EL (cell line): Measurements from ENCODE around the gene C2CD3.
"Not testable (repeated sequence)": the region's sequence is repeated elsewhere in the genome, so short reads cannot be mapped to it uniquely, and the experiment has no call there.

ENCODE experiments used
- DNase-seq: peaks from one replicate; pipeline ENCODE4 v3.0.0-alpha.2; 2016

C2CD3 gene

DNA sequence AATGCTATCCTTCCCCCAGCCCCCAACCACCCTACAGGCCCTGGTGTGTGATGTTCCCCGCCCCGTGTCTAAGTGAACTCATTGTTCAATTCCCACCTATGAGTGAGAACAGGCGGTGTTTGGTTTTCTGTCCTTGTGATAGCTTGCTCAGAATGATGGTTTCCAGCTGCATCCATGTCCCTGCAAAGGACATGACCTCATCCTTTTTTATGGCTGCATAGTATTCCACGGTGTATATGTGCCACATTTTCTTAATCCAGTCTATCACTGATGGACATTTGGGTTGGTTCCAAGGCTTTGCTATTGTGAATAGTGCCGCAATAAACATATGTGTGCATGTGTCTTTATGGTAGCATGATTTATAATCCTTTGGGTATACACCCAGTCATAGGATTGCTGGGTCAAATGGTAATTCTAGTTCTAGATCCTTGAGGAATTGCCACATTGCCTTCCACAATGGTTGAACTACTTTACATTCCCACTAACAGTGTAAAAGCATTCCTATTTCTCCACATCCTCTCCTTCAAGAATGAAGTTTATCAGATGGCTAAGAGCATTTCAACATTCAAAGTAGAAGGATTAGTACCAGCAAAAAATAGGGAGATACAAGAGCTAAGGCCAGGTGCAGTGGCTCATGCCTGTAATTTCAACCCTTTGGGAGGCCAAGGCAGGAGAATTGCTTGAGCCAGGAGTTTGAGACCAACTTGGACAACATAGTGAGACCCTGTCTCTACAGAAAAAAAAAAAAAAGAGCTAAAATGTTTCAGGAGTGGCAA lies 50.4 kb downstream of the C2CD3 start:
- DNase-seq = not testable (repeated sequence)

DNA sequence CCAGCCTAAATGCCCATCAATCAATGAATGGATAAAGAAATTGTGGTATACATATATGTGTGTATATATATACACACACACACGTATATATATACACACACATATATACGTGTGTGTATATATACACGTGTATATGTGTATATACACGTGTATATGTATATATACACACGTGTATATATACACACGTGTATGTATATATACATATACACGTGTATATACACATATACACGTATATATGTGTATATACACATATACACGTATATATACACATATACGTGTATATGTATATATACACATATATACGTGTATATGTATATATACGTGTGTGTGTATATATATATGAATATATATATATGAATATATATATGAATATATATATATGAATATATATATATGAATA lies 54.1 kb downstream of the C2CD3 start:
- DNase-seq = no peak

DNA sequence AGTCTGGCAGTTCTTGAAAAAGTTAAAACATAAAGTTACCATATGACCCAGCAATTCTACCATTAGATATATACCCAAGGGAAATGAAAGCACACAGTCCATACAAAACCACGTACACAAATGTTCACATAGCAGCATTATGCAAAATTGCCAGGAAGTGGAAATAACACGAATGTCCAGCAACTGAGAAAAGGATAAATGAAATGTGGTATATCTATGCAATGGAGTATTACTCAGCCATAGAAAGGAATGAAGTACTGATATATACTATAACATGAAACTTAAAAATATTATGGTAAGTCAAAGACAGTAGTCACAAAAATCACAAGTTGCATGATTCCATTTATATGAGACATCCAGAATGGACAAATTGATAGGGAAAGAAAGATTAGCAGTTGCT lies 57.9 kb downstream of the C2CD3 start:
- no peak for DNase-seq

DNA sequence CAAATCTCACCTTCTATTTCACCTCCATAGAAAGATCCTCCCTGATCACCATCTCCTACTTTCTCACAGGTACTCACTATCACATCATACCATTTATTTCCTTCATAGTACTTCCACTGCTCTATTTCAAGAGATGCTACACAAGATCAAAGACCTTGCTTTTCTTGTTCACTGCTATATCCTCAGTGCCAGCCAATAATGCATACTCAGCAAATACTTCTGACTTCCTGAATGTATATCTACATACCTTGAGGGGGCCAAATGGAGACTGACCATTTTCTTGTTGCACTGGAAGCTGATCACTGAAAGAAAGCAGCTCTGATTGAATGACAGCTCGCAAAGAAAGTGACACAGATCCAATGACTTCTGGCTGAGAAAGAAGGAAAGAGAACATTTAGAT lies 64.7 kb downstream of the C2CD3 start:
- no peak for DNase-seq

DNA sequence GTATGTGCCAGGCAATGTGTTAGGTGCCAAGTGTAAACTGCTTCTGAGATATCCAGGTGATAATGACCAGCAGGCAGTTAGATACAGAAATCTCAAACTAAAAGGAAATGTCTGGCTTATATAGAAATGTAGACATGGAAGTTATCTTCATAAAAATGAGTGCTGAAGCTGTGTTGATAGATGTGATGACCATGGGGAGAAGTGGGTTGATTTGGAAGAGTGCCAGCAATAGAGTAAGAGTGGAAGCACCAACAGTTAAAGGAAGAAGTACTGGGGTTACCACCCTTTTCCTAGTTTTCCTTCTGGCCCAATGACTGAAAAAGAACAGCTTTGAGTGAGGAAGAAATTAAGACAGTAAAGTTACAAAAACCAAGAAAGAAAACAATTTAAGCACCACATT lies 68.5 kb downstream of the C2CD3 start:
- DNase-seq = no peak

DNA sequence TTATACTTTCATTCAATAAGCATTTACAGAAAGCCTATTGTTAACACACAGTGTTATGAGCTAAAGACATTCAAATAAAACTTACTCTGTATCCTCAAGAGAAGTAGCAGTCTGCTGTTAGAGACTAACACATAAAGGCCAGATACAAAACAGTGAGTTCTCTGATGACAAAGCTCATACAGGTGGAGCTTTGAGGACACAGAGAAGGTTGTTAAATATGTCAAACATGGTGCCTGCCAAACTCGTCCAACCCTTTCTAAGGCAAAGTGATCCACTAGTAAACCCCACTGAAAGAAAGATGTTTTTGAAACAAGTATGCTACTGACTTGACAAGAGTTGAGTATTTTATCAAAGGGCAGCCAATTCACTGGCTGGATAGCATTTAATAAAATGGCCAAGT lies 70.1 kb downstream of the C2CD3 start:
- DNase-seq = no peak

DNA sequence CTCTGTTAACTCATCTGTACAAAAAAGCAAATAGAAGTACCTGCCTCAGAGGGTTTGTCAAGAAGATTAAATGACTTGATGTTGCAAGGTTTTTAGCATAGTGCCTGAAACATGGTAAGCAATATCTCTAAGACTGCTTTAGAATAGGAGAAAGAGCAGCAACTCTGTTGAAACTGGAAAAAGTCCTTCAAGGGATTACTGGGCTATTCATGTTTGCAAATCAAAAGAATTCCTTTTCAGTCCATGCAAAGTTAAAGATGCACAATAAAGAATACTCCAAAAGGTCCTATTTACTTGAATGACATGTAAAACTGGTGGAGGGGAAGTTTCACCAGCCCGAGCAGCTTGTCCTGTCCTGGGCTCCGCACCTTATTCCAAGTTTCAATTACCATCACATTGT lies 70.6 kb downstream of the C2CD3 start:
- DNase-seq = no peak

DNA sequence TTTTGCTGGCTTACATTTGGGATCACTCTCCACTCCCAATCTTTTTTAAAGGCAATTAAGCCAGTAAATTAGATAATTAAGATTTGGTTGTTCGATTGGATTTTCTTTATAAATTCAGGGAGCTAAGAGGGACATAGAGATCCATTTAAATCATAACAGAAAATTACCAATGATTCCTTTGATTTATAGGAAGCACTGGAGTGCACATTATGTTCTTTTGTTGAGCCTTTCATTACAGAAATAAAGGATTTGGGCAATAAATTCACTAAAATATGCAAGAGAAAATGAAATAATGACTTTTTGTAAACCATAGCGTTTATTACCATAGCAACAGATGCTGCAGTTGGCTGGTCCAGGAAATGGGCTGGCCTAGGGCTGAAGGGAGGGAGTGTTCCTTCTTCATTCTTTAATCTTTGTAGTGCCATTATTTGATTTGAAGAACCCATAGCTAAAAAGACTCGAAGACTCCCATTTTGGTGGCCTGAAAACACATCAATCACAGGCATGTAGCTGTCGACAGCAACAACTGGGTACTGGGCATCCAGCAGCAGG lies 73.0 kb downstream of the C2CD3 start:
- no peak for DNase-seq

DNA sequence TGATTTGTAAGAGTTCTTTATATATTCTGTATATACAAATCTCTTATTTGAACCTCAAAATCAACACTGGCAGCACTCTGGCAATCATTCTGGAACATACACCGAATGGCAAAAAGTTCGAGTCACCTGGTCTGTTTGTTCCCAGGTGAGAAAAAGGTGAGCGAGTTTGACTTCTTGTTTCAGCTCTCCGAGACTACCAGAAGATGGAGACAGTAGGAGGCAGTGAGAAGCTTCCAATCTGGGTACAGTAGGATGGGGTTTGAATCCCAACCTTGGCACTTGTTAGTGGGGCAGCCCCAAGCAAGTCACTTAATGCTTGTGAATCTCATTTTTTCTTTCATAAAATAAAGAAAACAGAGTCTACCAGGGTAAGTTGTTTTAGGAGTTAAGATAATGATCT lies 76.4 kb downstream of the C2CD3 start:
- no peak for DNase-seq

DNA sequence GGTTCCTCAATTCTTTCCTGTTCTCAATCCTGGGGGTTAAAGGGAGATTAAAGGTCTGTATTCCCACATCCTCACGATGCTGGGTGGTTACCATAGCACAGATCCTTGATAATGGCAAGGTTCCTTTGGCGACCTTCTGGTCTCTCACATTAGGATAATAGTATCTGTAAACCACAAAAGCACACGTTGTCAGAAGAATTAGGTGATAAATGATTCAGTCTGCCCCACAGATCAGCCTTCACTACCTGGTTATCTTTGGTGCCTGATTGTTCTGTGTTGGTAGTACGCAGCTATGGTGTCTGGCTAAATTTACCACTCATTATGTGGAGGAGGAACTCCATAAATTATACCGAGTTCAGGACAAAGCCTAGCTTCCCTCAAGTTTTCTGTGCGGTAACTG lies 78.4 kb downstream of the C2CD3 start:
- DNase-seq = no peak

DNA sequence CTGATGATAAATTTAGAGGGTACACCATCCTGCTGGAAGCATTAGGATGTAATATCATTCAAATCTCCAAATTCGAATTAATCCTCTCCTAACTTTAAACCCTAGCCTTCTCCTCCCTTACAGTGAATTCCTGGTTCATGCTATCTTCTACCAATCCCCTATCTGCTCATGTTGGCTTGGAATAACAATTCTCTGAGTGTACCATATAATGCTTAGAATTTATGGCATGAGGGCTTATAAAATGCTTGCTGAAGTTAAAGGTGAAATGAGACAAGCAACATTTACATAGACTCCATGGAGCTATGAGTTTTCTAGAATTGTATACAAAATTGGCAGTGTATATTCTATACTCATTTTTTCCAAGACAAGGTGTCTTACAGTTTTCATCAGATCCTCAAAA lies 79.3 kb downstream of the C2CD3 start:
- DNase-seq = no peak

DNA sequence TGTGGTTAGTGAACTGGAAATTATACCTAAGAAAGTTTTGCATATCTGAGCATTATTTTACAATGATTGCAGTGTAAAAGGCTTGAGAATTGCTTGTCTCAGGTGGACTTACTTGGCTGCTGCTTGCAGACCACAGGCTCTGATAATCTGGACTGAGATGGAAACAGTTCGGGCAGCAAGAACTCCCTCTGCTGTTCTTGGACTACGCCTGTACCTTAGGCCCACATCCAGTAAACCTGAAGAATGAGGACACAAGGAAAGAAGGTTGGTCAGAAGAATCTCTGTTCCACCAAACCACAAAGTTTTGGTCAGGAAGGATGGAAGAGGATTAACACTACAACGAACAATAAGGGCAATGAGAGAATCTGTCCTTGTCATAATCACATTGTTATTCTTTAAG lies 80.1 kb downstream of the C2CD3 start:
- no peak for DNase-seq

DNA sequence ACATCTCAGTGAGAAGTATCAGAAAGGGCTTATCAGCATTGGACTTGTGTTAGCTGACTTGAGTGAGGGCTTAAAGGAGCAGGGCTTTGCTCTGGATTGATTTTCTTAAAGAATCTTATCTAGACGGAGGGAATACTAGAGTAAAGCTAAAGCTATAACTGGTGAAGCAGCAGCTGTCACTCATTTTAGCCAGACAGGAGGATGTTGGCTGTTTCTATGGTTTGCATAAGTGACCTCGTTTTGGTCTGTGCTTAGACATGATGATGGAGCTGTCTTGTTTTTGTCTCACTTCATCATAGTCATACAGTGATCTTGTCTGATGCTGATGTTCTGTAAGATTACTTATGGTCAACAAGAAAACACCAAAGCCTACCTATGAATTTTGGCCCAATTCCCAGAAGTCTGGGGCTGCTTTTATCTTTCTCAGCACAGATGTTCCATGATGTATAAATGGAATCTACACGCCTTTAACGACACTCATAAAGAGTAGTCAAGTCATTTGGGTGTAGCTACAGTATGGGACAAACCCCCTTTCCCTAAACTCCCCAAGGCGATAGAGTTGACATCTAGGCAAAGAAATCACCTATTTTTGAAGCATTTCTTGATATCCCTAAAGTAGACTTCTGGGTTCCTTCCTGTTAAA lies 84.4 kb downstream of the C2CD3 start:
- DNase-seq = no peak

DNA sequence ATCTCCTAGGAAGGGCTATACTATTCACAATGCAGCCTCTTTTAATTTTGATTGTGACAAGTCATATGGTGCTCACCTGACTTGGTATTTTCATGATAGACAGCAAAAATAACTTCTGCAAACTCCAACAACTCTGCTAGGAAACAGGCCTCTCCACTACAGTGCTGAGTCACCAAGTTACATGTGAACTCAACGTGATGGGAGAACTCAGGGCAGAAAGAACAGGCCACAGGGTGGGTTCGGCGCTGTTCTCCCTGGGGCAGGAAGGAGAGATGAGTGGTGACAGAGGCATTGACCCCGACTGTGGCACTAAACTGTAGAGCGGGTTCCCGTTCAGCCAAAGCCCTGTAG lies 85.3 kb downstream of the C2CD3 start:
- DNase-seq = peak; percentile 15

DNA sequence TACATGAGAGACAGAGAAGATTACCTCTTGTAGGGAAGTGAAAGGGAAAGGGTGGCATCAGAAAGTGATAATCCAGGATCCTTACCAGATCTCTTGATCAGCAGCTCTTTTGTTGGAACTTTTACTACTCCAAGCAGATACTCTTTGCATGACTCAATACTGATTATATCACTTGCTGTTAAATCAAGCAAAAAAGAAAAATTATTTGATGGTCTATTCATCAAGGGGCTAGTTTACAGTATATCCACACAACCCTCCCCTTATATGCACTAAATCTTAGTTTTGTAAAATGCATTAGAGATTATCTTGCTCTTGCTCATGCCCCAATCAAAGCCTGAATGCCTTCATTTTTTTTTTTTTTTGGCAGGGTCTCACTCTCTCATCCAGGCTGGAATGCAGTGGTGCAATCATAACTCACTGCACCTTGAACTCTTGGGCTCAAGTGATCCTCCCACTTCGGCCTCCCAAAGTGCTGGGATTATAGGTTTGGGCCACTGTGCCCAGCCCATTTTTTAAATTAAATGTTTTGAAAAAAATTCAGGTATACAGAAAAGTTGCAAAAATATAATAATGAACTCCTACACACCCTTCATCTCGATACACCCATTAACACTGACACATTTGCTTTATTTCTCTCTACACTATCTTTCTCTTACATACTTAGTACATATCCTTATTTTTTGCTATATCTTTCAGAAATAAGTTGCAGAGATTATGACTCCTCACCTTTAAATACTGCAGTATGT lies 85.8 kb downstream of the C2CD3 start:
- DNase-seq = peak; percentile 39

DNA sequence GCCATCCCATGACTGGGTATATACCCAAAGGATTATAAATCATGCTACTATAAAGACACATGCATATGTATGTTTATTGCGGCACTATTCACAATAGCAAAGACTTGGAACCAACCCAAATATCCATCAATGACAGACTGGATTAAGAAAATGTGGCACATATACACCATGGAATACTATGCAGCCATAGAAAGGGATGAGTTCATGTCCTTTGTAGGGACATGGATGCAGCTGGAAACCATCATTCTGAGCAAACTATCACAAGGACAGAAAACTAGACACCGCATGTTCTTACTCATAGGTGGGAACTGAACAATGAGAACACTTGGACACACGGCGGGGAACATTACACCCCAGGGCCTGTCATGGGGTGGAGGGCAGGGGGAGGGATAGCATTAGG lies 86.9 kb downstream of the C2CD3 start:
- not testable (repeated sequence) for DNase-seq

DNA sequence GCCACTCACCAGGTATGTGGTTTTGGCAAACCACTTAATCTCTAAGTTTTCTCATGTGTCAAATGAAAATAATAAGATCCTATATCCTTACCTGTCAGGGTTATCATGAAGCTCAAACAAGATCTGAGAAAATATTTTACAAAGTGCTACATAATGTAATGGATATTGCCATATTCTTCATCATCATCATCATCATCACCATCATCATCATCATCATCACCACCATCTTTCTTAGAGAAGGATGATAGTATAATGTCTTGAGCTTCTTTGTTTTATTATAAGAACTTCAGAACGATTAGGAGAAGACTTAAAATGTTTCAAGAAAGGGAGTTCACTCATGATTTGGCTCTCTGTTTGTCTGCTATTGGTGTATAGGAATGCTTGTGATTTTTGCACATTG lies 89.4 kb downstream of the C2CD3 start:
- DNase-seq = no peak

DNA sequence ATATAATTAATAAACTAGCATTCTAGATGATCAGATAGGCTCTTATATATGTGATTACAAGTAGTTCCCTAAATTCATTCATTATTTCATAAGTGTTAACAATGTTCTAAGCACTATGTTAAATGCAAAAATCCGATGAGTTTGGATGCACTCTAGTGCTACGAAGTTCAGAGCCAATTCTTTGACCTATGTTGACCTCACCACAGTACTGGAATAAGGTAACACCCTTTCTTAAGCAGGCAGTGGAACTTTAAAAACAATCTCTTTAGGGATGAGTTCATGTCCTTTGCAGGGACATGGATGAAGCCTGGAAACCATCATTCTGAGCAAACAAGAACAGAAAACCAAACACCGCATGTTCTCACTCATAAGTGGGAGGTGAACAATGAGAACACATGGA lies 93.6 kb downstream of the C2CD3 start:
- DNase-seq = no peak

DNA sequence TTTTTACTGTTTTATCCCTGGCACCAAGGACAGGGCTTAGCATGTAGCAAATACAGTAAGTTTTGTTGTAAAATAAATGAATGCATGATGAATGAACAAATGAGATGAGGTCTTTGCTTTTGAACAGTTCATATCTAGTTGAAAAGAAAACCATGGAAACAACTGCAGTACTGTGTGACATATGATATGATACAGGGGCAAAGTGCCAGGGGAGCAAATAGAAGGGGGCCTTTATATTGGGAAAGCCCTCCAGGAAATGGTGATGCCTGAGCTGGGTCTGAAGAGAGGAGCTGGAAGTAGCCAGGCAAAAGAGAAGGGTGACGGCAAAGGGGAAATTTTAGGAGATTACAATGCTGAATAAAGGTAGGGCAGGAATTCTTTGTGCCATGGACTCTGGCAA lies 98.1 kb downstream of the C2CD3 start:
- no peak for DNase-seq

DNA sequence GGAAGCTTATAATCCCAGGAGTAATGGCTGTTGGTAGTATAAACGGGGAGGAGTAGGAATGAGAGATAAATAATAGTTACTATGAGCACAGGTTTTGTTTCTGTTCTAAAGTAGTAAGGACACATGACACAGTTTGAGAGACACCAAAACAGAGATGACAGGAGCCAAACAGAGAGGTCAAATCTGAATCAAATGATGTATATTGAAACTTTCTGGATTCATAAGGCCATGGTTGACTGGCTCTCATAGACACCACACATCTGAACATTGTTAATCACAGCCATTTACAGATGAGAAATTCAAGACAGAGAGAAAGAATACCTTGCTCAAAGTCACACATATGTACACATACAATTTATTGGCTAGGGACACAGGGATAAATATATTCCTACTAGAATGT lies 98.5 kb downstream of the C2CD3 start:
- DNase-seq = no peak

DNA sequence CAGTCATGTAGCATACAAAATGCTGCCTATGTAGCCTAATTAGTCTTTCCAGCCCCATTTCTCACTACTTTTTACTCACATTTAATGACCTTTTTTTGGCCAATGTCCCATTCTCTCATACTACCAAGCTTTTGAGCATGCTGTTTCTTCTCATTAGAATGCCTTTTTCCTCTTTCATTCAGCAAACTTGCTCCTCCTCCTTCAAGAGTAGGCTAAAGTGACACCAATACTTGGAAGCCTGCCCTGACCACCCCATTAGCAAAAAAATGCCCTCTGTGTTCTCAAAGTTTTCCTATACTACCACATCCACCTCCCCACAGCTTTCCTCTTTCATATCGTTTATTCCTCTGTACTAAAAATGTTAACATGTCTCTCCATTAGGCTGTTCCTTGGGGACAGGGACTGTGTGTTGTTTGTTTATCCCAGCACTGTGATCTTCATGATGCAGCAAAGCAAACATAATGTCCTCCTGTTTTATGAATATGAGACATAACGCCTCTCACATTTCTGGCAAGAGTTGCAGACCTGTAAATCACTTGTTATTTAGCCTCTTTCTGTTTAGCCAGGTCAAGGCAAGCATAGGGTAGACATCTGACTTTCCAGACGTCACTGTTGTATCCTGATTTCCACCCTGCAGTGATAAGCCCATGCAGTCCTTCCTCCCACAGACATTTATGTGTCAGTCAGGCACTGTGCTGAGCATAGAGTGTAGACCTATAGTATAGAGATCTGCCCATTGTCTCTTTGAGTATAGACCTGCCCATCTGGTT lies 99.9 kb downstream of the C2CD3 start:
- no peak for DNase-seq

DNA sequence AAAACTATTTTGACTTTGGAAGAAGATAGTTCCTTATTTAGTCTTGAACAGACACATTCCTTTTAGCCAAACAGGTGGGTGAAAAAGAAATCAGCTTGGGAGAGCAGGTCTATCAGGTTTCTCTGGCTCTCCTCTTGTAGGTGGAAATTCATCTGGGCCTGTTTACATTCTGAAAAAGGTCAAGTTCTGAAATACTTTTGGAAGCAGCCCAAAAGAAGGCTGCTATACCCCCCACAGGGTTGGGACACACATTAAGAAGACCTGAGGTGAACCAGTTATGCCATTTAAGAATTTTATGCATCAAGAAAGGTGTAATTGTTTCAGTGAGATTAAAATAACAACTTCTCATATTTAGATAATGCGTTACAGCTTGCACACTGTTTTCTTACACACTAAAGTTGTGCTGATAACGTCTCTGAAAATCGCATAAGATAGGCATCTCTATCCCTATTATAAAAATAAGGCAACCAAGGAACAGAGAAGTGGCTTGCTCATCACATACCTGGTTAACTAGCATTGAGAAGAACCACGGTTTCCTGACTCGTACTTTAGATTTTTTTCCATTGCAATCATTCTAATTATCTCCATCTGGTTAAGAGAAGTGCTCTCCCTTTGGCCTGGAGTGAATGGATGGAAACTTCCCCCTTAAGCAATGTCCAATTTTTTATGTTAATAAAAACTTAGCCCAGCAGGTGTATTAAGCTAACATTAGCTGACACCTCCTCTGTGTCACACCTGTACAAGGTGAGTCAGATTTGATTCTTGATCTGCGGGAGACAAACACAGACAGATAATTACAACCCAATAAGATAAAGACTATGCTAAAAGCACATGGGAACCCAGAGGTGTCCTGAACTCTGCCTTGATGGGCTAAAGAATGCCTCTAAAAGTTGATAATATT lies 101.4 kb downstream of the C2CD3 start:
- DNase-seq = peak; percentile 18
